Thyroid gland (tissue), 4 donors: ENCODE measurements around the gene FSIP1.

Source experiments
- POLR2A ChIP-seq, 2 donors: fragments of 450-650 bp; IDR thresholded peaks; one replicate each; pipeline ENCODE4 v1.6.1; 2017; ENCODE audit warnings: antibody characterized with exemption in 2 of 2, mild to moderate bottlenecking in 2 of 2, moderate library complexity in 1 of 2
- TF ChIP-seq, protein P1 (sequence below), 6 experiments: fragments of 200-600 bp in 3 of 6; fragments of 450-650 bp in 3 of 6; sonication (generic) in 3 of 6; IDR thresholded peaks; one replicate each; pipeline ENCODE4 v1.5.1; 2016 to 2019; ENCODE audit warnings: antibody characterized with exemption in 6 of 6, mild to moderate bottlenecking in 2 of 6, inconsistent platforms in 1 of 6, moderate library complexity in 1 of 6

DNA sequence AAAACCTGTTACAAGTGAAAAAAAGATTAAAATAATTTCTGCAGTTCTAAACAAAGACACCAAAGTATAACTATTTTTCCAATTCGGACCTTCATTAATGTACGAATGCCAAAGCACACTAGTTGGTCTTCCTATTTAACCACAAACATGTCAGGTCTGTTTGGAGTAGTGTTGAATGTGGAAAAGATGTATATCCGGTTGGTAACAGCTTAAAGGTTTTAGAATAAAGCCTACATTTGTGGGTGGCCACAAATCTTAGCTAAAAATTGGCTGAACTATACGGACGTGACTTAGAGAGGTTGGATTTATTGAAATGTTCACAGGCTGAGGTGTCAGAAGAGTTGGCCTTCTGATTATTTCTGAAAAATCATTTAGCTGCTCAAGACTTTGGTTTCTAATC, 78.4 kb downstream of the FSIP1 start:
- TF ChIP-seq, protein P1, sequence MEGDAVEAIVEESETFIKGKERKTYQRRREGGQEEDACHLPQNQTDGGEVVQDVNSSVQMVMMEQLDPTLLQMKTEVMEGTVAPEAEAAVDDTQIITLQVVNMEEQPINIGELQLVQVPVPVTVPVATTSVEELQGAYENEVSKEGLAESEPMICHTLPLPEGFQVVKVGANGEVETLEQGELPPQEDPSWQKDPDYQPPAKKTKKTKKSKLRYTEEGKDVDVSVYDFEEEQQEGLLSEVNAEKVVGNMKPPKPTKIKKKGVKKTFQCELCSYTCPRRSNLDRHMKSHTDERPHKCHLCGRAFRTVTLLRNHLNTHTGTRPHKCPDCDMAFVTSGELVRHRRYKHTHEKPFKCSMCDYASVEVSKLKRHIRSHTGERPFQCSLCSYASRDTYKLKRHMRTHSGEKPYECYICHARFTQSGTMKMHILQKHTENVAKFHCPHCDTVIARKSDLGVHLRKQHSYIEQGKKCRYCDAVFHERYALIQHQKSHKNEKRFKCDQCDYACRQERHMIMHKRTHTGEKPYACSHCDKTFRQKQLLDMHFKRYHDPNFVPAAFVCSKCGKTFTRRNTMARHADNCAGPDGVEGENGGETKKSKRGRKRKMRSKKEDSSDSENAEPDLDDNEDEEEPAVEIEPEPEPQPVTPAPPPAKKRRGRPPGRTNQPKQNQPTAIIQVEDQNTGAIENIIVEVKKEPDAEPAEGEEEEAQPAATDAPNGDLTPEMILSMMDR (IDR thresholded peaks at IDR 0.05), result no peak
- TF ChIP-seq POLR2A (IDR thresholded peaks at IDR 0.05), result no peak
